GM18526 (cell line): Measurements from ENCODE around the gene CUL3.

Experiments used
- POLR2A ChIP-seq: IDR thresholded peaks from 3 replicates; pipeline ENCODE4 v1.6.1; 2011; ENCODE audit not compliant: insufficient read length; ENCODE audit errors: extremely low read depth

The CUL3 gene

DNA sequence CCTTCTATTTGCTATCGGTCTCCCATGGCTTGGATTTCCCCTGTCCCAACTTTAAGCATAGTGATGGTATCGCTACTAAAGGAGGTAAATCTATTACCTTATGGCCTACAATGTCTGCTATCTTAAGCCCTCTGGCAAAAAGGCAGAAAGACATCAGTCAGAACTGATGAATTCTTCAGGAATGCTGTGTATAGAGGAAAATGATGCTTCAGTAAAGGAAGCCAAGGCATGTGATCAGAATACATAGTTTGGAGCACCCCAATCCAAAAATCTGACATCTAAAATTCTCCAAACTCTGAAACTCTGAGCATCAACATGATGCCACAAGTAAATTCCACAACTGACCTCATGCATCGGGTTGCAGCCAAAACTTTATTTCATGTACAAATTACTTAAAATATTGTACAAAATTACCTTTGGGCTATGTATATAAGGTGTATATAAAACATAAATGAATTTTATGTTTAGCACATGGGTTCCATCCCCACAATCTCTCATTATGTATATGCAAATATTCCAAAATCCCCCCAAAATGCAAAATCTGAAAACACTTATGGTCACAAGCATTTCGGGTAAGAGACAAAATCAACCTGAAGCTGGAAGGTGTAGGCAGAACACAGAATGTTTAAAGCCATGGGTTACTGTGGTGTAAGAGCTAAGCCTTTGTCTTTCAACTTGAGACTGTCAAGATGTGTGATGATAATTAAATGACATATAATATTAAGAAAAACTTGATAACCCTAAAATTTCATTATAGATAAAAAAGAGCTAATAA, 66.2 kb downstream of the CUL3 start:
- no peak for TF ChIP-seq POLR2A

DNA sequence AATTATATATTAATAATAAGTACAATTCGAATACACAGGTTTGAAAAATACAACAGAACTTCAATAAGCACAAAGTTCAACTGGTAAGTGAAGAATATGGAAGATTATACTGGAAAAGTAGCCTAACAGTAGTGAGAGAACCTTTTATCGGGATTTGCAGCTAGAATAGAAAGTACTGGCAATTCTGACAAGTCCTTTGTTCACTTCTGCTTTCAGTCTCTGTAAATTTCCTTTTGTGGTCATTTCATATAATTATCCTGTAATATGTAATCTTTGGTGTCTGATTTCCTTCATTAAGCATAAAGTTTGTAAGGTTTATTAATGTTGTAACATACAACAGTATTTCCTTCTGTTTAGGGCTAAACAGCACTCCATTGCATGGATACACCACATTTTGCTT, 67.2 kb downstream of the CUL3 start:
- no peak for TF ChIP-seq POLR2A

GRCh38 chr2:224513991-224514390, 71.2 kb downstream of the CUL3 start:
- TF ChIP-seq POLR2A: no peak

GRCh38 chr2:224507789-224508188, 77.4 kb downstream of the CUL3 start:
- TF ChIP-seq POLR2A: no peak

DNA sequence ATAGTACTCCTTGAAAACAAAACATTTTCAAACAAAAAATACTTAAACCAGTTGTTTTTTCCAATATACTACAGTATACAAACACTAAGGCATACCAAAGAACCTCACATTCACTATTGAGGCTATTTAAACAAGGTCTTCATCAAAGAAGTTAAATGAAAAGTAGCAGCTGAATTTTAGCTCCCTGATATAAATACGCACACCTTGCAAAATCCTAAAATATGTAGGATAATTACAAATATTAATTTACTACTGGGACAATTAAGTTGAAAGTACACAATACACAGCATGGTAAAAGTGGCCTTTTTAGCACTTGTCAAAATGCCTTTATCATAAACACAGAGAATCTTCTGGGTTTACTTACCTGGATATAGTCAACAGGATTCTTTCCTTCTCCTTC, 78.7 kb downstream of the CUL3 start:
- TF ChIP-seq POLR2A: no peak

- TF ChIP-seq POLR2A: no peak
Observed at GRCh38 chr2:224498991-224499390, 86.2 kb downstream of the CUL3 start.

- TF ChIP-seq POLR2A: no peak
Observed at GRCh38 chr2:224492531-224492930, 92.6 kb downstream of the CUL3 start.

- TF ChIP-seq POLR2A: no peak
Observed at GRCh38 chr2:224479826-224480225, 105.3 kb downstream of the CUL3 start.

DNA sequence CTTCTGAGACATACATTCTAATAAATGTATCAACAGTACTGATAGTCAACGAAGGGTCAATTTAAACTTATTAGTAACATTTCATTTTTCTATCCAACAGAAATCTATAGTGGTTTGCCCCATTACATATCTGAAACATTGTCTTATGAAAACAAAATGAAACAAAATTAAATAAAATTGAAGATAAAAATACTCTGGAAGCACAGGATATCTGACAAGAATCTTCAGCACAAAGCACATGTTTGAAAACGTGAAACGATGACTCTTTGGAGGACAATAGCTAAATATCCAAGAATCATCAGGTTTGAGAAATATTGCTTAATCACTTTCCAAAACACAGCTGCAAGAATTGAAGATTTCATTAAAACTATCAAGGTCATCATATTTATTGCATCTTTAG, 112.3 kb downstream of the CUL3 start:
- TF ChIP-seq POLR2A: no peak

DNA sequence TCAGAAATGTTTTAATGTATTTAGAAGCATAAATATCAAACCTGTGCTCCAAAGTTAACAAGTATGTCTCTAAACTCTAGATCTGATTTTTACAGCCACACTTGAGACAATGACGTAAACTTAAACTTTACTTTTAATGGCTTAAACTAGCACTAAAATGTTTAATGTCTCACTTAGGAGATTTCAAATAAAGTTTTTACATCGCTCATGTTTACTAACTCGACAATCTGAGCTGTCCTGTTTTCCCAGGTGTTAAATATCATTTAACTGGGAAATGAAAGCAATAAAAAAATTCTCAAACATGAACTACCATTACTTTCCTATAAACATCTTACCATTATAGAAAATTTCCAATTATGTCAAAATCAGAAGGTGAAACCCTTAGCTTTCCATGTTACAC, 113.0 kb downstream of the CUL3 start:
- no peak for TF ChIP-seq POLR2A

DNA sequence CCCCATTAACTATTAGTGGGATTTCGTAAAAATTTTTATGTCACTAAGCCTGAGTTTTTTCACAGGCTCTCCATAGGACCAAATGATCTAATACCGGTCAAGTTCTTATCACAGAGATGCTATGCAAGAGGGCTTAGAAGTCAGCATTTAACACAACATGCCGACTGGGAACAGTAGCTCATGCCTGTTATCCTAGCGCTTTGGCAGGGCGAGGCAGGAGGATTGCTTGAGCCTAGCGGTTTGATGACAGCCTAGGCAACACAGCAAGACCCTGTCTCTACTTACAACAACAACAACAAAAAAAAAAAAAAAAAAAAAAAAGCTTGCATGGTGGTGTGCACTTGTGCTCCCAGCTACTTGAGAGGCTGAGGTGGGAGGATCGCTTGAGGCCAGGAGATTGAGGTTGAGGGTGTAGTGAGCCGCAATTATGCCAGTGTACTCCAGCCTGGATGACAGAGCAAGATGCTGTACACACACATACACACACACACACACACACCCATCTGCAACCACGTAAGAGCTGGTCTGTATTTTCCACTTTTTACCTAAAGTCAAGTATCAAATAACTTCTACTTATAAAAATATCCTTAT, 115.7 kb downstream of the CUL3 start:
- no peak for TF ChIP-seq POLR2A

- no peak for TF ChIP-seq POLR2A
Observed at GRCh38 chr2:224466304-224466895, 118.8 kb downstream of the CUL3 start.

- TF ChIP-seq POLR2A: no peak
Observed at GRCh38 chr2:224461391-224461790, 123.8 kb downstream of the CUL3 start.

DNA sequence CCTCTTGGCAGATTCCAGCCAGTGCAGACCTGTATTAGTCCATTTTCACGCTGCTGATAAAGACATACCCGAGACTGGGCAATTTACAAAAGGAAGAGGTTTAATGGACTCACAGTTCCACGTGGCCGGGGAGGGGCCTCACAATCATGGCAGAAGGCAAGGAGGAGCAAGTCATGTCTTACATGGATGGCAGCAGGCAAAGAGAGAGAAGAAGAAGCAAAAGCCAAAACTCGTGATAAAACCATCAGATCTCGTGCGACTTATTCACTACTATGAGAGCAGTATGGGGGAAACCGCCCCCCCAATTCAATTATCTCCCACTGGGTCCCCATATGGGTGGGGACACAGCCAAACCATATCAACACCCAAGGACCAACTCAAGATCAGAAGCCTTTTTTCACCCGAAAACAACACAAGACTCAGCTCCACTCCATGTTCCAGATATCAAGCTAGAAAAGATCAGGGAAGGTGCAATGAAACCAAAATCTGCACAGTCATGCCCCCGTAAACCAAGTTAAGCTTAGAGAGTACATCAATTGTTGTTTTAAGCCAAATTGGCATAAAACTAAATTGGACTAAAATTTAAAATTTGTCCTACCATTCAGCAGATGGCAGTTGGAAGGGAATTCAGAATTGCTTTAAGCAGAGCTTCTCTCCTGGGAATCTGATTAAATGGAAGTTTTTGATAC, 127.6 kb downstream of the CUL3 start:
- TF ChIP-seq POLR2A: no peak

GRCh38 chr2:224453892-224454291, 131.3 kb downstream of the CUL3 start:
- TF ChIP-seq POLR2A: no peak
